ENCODE measurements around the gene ZNG1B.
"Not testable (repeated sequence)": the region's sequence is repeated elsewhere in the genome, so short reads cannot be mapped to it uniquely, and the experiment has no call there.

GRCh38 chr2:113541204-113541975 lies 103.9 kb downstream of the ZNG1B start:
- not testable (repeated sequence) for TF ChIP-seq EZH2 (optimal IDR thresholded peaks at IDR 0.05; ENCODE audit: low read depth, low read length); CTCF (IDR thresholded peaks at IDR 0.05; ENCODE audit: low read length)
